Body of pancreas (tissue), 4 donors: ENCODE data around the gene SEZ6L.

Experiments
- POLR2A ChIP-seq, 3 donors: fragments of 450-650 bp; IDR thresholded peaks; one replicate each; pipeline ENCODE4 v1.6.1; 2016; ENCODE audit warnings: antibody characterized with exemption in 3 of 3, mild to moderate bottlenecking in 2 of 3
- TF ChIP-seq, protein P1 (sequence below), 7 experiments: fragments of 450-650 bp in 4 of 7; fragments of 200-600 bp in 3 of 7; sonication (generic) in 3 of 7; IDR thresholded peaks; one replicate each; pipeline ENCODE4 v1.5.1; 2016 to 2019; ENCODE audit warnings: antibody characterized with exemption in 7 of 7

DNA sequence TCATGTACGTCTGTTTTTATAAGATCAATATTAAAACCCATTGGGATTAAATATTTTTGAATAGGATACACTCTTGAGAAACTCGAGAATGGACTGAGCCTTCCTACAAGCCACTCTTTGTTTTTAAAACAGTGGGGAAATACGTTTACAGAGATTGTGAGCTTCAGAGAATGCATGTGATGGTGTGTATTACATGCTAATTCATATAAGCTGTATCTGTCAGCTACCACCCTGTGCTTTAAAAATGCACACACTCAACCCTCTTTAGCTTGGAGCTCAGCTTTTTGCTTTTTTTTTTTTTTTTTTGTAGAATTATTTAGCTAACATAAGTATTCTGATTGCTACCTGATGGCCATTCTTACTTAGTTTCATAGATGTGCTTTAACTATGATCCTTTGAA, 213.5 kb downstream of the SEZ6L start:
- TF ChIP-seq, protein P1, sequence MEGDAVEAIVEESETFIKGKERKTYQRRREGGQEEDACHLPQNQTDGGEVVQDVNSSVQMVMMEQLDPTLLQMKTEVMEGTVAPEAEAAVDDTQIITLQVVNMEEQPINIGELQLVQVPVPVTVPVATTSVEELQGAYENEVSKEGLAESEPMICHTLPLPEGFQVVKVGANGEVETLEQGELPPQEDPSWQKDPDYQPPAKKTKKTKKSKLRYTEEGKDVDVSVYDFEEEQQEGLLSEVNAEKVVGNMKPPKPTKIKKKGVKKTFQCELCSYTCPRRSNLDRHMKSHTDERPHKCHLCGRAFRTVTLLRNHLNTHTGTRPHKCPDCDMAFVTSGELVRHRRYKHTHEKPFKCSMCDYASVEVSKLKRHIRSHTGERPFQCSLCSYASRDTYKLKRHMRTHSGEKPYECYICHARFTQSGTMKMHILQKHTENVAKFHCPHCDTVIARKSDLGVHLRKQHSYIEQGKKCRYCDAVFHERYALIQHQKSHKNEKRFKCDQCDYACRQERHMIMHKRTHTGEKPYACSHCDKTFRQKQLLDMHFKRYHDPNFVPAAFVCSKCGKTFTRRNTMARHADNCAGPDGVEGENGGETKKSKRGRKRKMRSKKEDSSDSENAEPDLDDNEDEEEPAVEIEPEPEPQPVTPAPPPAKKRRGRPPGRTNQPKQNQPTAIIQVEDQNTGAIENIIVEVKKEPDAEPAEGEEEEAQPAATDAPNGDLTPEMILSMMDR (IDR thresholded peaks at IDR 0.05), result no peak
- TF ChIP-seq POLR2A (IDR thresholded peaks at IDR 0.05), result no peak
